Ascending aorta (tissue), 2 donors: Measurements from ENCODE around the gene AKT3. TPM values are rescaled to one million over a fixed set of nuclear protein-coding genes. Genes with fewer than 3 reads are reported as not detected.

Experiments used
- DNase-seq, 2 donors: peaks; one replicate each; pipeline ENCODE4 v3.0.0-alpha.2; 2019; ENCODE audit warnings: low spot score in 2 of 2
- H3K27ac ChIP-seq, 2 donors: fragments of 200-600 bp; sonication (generic); one replicate each; pipeline ENCODE4 v1.5.1; 2016 to 2017; ENCODE audit warnings: mild to moderate bottlenecking in 1 of 2
- H3K27me3 ChIP-seq: fragments of 200-600 bp; sonication (generic); one replicate; pipeline ENCODE4 v1.5.1; 2017
- H3K36me3 ChIP-seq, 2 donors: fragments of 200-600 bp; sonication (generic); one replicate each; pipeline ENCODE4 v1.5.1; 2016
- H3K4me1 ChIP-seq, 2 donors: fragments of 200-600 bp; sonication (generic); one replicate each; pipeline ENCODE4 v1.5.1; 2016 to 2017; ENCODE audit warnings: mild to moderate bottlenecking in 1 of 2
- H3K4me3 ChIP-seq, 2 donors: fragments of 200-600 bp; sonication (generic); one replicate each; pipeline ENCODE4 v1.5.1; 2016 to 2017; ENCODE audit warnings: mild to moderate bottlenecking in 1 of 2
- H3K9me3 ChIP-seq, 2 donors: fragments of 200-600 bp; sonication (generic); one replicate each; pipeline ENCODE4 v1.5.1; 2016
- CTCF ChIP-seq, 3 experiments: fragments of 200-600 bp in 2 of 3; fragments of 450-650 bp in 1 of 3; sonication (generic) in 2 of 3; IDR thresholded peaks; one replicate each; pipeline ENCODE4 v1.5.1; 2016 to 2019; ENCODE audit warnings: antibody characterized with exemption in 3 of 3, mild to moderate bottlenecking in 1 of 3, moderate library complexity in 1 of 3
- intact Hi-C: fragments of 100-400 bp; cut with DNase I; formaldehyde crosslinking; loops from one replicate; pipeline ENCODE4 v1.15.1; 2023
- total RNA-seq: library from RNA; depleted of rRNA; stranded (reverse); fragments of >200 nt; gene quantifications from one replicate; pipeline ENCODE4 v1.1.0, GENCODE V29; 2016

The AKT3 gene
- total RNA-seq, 1 donor from 2014 or later, result 38.0 TPM

DNA sequence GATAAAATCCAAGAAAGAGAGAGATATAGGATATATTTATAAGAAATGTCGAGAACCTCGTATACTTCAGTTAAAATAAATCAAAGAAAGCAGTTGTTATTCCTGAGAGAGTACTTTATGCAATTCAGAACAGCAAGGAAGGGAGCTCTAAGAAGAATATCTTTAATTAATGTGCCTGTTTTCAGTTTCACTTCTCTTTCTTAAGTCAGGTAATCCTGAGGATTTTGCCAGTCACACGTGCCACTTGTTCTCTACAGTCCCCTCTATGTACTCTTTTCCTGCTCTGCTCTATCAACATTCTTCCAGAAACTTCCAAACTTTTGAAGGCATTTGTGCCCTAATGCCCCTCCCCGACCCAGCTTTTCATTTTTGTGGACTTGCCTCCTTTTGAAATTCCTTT lies 211.9 kb downstream of the AKT3 start:
- Histone ChIP-seq H3K36me3 (peaks cover 2 to 24% of the 10 kb centered on the region in 2 donors), H3K27me3 (no peaks in the 10 kb centered on the region), H3K4me3 (no peak overlapping the region), H3K4me1 (no peaks in the 10 kb centered on the region), H3K27ac (peak overlapping the region in 1 of 2 donors; percentile 10), H3K9me3 (peaks cover 4 to 18% of the 10 kb centered on the region in 2 donors)
- TF ChIP-seq CTCF (IDR thresholded peaks at IDR 0.05), result no peak
- no peak for DNase-seq
- intact Hi-C loops, result no loop called here

- Histone ChIP-seq H3K4me1 (no peaks in the 10 kb centered on the region), H3K36me3 (peaks cover 6 to 32% of the 10 kb centered on the region in 2 donors), H3K4me3 (no peak overlapping the region), H3K27me3 (no peaks in the 10 kb centered on the region), H3K9me3 (peaks cover 0 to 8% of the 10 kb centered on the region in 2 donors), H3K27ac (no peak overlapping the region)
- intact Hi-C loops, result no loop called here
- DNase-seq, result no peak
- TF ChIP-seq CTCF (IDR thresholded peaks at IDR 0.05), result no peak
Observed at GRCh38 chr1:243628476-243628907, 221.6 kb downstream of the AKT3 start.

DNA sequence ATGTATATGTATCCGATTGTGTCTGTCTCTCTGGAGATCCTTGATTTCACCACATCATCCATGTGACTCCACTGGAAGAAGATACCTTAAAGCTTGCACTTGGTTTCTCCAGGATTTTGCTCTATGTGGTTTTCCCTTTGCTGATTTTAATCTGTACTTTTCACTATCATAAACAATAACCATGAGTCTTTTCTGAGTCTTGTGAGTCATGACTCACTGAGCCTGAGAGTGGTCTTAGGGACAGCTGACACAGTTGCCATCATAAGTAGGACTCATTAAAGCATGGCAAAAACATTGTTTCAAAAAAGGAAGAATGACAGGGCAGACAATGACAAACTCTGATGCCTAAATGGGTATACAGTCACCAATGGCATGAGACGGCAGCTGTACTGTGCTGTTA lies 226.2 kb downstream of the AKT3 start:
- peaks cover 10 to 27% of the 10 kb centered on the region in 2 donors for H3K36me3 ChIP-seq
- intact Hi-C loops, result no loop called here
- peaks cover 0 to 8% of the 10 kb centered on the region in 2 donors for H3K9me3 ChIP-seq
- no peak for TF ChIP-seq CTCF (IDR thresholded peaks at IDR 0.05)
- H3K4me1 ChIP-seq, result no peaks in the 10 kb centered on the region
- no peak overlapping the region for H3K4me3 ChIP-seq
- DNase-seq, result no peak
- H3K27me3 ChIP-seq, result no peaks in the 10 kb centered on the region
- no peak overlapping the region for H3K27ac ChIP-seq

GRCh38 chr1:243621973-243622372 lies 228.1 kb downstream of the AKT3 start:
- Histone ChIP-seq H3K4me3 (no peak overlapping the region), H3K36me3 (peaks cover 10 to 27% of the 10 kb centered on the region in 2 donors), H3K9me3 (peaks cover 0 to 8% of the 10 kb centered on the region in 2 donors), H3K27me3 (no peaks in the 10 kb centered on the region), H3K4me1 (no peaks in the 10 kb centered on the region), H3K27ac (no peak overlapping the region)
- TF ChIP-seq CTCF (IDR thresholded peaks at IDR 0.05), result no peak
- no peak for DNase-seq
- intact Hi-C loops, result no loop called here

DNA sequence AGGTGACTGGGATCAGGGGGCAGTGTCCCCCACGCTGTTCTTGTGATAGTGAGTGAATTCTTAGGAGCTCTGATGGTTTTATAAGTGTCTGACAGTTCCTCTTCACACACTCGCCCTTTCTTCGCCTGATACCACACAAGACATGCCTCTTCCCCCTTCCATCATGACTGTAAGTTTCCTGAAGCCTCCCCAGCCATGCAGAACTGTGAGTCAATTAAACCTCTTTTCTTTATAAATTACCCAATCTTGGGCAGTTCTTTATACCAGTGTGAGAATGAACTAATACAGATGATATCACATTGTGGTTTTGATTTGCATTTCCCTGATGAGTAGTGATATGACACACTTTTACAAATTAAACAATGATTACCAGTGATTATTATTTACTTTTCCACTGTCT lies 229.9 kb downstream of the AKT3 start:
- Histone ChIP-seq H3K9me3 (peaks cover 0 to 8% of the 10 kb centered on the region in 2 donors), H3K4me3 (no peak overlapping the region), H3K27me3 (no peaks in the 10 kb centered on the region), H3K4me1 (no peaks in the 10 kb centered on the region), H3K36me3 (peaks cover 10 to 22% of the 10 kb centered on the region in 2 donors), H3K27ac (no peak overlapping the region)
- no peak for DNase-seq
- no peak for TF ChIP-seq CTCF (IDR thresholded peaks at IDR 0.05)
- intact Hi-C loops, result no loop called here

GRCh38 chr1:243609698-243610097 lies 240.3 kb downstream of the AKT3 start:
- H3K36me3 ChIP-seq, result peaks cover 10 to 28% of the 10 kb centered on the region in 2 donors
- TF ChIP-seq CTCF (IDR thresholded peaks at IDR 0.05), result no peak
- H3K9me3 ChIP-seq, result no peaks in the 10 kb centered on the region
- no peak overlapping the region for H3K4me3 ChIP-seq
- intact Hi-C loops, result no loop called here
- DNase-seq, result no peak
- H3K4me1 ChIP-seq, result no peaks in the 10 kb centered on the region
- no peaks in the 10 kb centered on the region for H3K27me3 ChIP-seq
- H3K27ac ChIP-seq, result no peak overlapping the region
